ENCODE results near the gene SIRPB1. TPM values are rescaled to one million over a fixed set of nuclear protein-coding genes. Genes with fewer than 3 reads are reported as not detected.
"Not testable (repeated sequence)": the region's sequence is repeated elsewhere in the genome, so short reads cannot be mapped to it uniquely, and the experiment has no call there.

Gene SIRPB1
- total RNA-seq, 1 experiment from 2014 or later = not detected

- no peaks in the 10 kb centered on the region for H3K4me1 ChIP-seq (replicated peaks)
- peaks cover 11% of the 10 kb centered on the region; the same call in 1 of the 2 replicates for H3K27me3 ChIP-seq (replicated peaks)
- H3K36me3 ChIP-seq = no peaks in the 10 kb centered on the region
- no peak overlapping the region for H3K4me3 ChIP-seq
- no peaks in the 10 kb centered on the region for H3K9me3 ChIP-seq (replicated peaks)
- H3K27ac ChIP-seq = no peak overlapping the region
- no peak for DNase-seq (ENCODE audit: low read depth in 1 of 2, low spot score in 2 of 2)
Measured at GRCh38 chr20:1651268-1652058, 31.7 kb upstream of the SIRPB1 start.

GRCh38 chr20:1648101-1648500 lies 28.3 kb upstream of the SIRPB1 start:
- no peaks in the 10 kb centered on the region for H3K36me3 ChIP-seq
- no peaks in the 10 kb centered on the region for H3K4me1 ChIP-seq (replicated peaks)
- H3K4me3 ChIP-seq = no peak overlapping the region
- H3K9me3 ChIP-seq (replicated peaks) = no peaks in the 10 kb centered on the region
- no peak overlapping the region for H3K27ac ChIP-seq
- H3K27me3 ChIP-seq (replicated peaks) = peaks cover 8% of the 10 kb centered on the region
- no peak for DNase-seq (ENCODE audit: low read depth in 1 of 2, low spot score in 2 of 2)

DNA sequence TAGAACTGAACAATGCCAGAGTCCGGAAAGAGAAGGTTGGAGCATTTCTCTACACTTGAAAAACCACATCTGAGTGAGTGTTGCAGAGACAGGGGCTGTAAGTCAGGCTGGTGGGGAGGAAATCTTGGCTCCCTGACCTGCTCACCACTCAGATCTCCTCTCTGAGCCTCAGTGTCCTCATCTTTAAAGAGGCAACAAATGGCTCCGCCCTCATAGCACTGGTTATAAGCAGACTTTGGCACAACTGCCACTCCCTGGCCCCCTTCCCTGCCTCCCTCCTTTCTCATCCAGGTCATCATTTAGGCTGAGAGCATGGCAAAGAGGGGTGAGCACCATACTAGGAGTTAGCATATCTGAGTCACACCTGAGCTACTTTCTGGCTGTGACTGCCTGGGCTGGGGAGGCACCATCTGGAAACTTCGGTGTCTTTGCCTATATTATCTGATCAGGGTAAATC lies 27.2 kb upstream of the SIRPB1 start:
- peaks cover 14% of the 10 kb centered on the region for H3K27me3 ChIP-seq (replicated peaks)
- no peaks in the 10 kb centered on the region for H3K4me1 ChIP-seq (replicated peaks)
- no peaks in the 10 kb centered on the region for H3K36me3 ChIP-seq
- DNase-seq (ENCODE audit: low read depth in 1 of 2, low spot score in 2 of 2) = no peak
- no peaks in the 10 kb centered on the region for H3K9me3 ChIP-seq (replicated peaks)
- no peak overlapping the region for H3K4me3 ChIP-seq
- H3K27ac ChIP-seq = no peak overlapping the region

DNA sequence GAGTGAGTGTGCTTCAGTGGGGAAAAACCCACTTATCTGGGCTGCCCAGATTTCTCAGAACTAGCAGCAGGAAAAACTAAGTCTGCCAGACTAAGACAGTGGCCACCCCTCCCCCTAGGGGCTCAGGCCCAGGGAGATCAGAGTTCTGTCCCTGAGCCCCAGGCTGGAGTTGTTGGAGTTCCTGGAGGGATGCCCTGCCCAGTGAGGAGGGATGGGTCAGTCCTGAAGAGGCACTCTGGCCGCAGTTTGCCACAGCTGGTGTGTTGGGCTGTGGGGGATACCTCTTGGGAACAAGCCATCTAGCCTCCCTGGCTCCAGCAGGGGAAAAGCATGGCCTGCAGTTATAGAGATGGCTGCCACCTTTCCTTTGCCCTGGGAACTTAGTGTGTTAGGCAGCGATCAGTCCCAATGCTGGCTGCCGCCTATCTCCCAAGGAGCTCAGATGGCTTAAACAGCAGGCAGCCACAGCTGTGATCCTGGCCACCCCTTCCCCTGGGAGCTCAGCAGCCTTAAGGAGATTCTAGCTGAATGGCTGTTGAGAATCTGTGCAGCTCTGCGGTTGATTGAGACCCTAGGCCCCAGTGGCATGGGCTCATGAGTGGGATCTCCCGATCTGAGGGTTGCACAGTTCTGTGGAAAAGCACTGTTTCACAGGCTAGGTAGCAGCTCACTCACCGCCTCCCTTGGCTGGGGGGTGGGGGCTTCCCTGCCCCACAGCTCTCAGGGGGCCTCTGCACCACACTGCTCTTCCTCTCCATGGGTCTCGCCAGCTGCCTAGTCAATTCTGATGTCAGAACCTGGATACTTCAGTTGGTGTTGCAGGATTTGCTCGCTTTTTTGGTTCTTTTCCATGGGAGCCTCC lies 24.5 kb upstream of the SIRPB1 start:
- H3K36me3 ChIP-seq = no peaks in the 10 kb centered on the region
- H3K4me1 ChIP-seq (replicated peaks) = no peaks in the 10 kb centered on the region
- H3K27me3 ChIP-seq (replicated peaks) = peaks cover 18% of the 10 kb centered on the region
- no peaks in the 10 kb centered on the region for H3K9me3 ChIP-seq (replicated peaks)
- no peak overlapping the region for H3K27ac ChIP-seq
- DNase-seq (ENCODE audit: low read depth in 1 of 2, low spot score in 2 of 2) = no peak
- H3K4me3 ChIP-seq = no peak overlapping the region

- DNase-seq (ENCODE audit: low read depth in 1 of 2, low spot score in 2 of 2); H3K27ac ChIP-seq; H3K4me1 ChIP-seq (replicated peaks); H3K4me3 ChIP-seq; H3K36me3 ChIP-seq; H3K9me3 ChIP-seq (replicated peaks): not testable (repeated sequence)
- peaks cover 19% of the 10 kb centered on the region for H3K27me3 ChIP-seq (replicated peaks)
Measured at GRCh38 chr20:1638643-1639042, 18.8 kb upstream of the SIRPB1 start.

DNA sequence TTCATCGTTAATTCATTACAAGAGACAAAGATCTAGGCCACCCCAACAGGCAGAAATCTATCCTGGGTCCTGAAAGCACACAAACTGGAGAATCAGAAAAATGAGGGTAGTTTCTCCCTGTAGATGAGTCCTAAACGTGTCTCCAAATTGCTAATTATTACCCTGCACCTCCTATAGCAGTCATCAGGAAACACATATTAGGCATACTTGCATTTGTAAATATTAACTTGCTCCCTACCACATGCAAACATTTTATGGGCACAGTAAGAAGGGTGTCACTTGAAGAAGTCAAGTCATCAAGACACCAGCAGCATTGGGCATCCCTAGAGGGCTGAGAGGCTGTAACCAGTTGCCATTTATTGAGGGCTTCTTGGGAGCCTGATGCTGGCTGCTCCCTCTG lies 17.9 kb upstream of the SIRPB1 start:
- no peak for DNase-seq (ENCODE audit: low read depth in 1 of 2, low spot score in 2 of 2)
- H3K4me3 ChIP-seq = no peak overlapping the region
- peaks cover 21% of the 10 kb centered on the region for H3K27me3 ChIP-seq (replicated peaks)
- no peaks in the 10 kb centered on the region for H3K4me1 ChIP-seq (replicated peaks)
- no peaks in the 10 kb centered on the region for H3K9me3 ChIP-seq (replicated peaks)
- H3K27ac ChIP-seq = no peak overlapping the region
- H3K36me3 ChIP-seq = no peaks in the 10 kb centered on the region

GRCh38 chr20:1637226-1637625 lies 17.4 kb upstream of the SIRPB1 start:
- DNase-seq (ENCODE audit: low read depth in 1 of 2, low spot score in 2 of 2) = no peak
- H3K36me3 ChIP-seq = no peaks in the 10 kb centered on the region
- no peak overlapping the region for H3K4me3 ChIP-seq
- no peaks in the 10 kb centered on the region for H3K9me3 ChIP-seq (replicated peaks)
- H3K27me3 ChIP-seq (replicated peaks) = peaks cover 16% of the 10 kb centered on the region
- H3K4me1 ChIP-seq (replicated peaks) = no peaks in the 10 kb centered on the region
- no peak overlapping the region for H3K27ac ChIP-seq

DNA sequence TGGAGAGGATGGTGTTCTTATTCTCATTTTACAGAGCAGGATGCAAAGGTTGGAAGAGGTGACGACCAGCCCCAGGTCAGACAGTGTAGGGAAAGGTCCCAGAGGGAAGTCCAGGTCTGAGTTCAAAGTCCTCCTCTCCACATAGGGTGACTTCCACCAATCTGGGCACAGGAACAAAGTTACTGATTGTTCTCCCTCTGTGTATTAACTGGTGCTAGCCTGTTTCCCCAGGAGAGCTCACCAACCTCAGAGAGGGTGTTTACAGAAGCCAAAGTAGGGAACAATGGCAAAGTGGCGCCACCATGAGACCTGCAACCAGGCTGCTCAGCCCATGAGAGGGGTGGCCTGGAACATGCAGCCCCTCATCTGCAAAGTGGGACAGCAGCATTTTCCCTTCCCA lies 16.8 kb upstream of the SIRPB1 start:
- H3K36me3 ChIP-seq = no peaks in the 10 kb centered on the region

GRCh38 chr20:1635291-1635979 lies 15.6 kb upstream of the SIRPB1 start:
- H3K4me1 ChIP-seq (replicated peaks) = no peaks in the 10 kb centered on the region
- peaks cover 7% of the 10 kb centered on the region for H3K27me3 ChIP-seq (replicated peaks)
- H3K27ac ChIP-seq = no peak overlapping the region
- H3K9me3 ChIP-seq (replicated peaks) = no peaks in the 10 kb centered on the region
- H3K36me3 ChIP-seq = no peaks in the 10 kb centered on the region
- DNase-seq (ENCODE audit: low read depth in 1 of 2, low spot score in 2 of 2) = no peak
- no peak overlapping the region for H3K4me3 ChIP-seq

More for the DNA sequence above, 16.8 kb upstream of the SIRPB1 start:
- Histone ChIP-seq H3K27me3 (replicated peaks) (peaks cover 12% of the 10 kb centered on the region), H3K9me3 (replicated peaks) (no peaks in the 10 kb centered on the region), H3K27ac (no peak overlapping the region), H3K4me3 (no peak overlapping the region), H3K4me1 (replicated peaks) (no peaks in the 10 kb centered on the region)
- DNase-seq (ENCODE audit: low read depth in 1 of 2, low spot score in 2 of 2) = no peak

DNA sequence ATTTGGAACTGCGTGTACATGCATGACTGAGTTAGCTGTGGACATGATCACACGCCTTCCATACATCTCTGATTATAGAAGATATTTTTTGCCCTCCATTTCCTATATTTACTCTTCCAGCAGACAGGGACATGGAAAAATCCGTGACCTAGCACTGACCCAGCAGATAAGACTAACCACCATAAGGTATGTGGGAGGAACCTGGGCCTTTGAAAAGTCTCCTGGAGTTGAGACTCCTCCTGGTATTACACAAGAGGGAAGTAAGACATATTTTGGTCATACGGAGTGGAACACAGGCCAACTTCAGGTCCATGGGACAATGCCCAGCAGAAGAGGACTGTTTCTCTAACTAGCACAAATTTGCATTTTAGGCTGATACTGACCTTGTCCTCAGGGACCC lies 13.7 kb upstream of the SIRPB1 start:
- no peaks in the 10 kb centered on the region for H3K36me3 ChIP-seq
- no peaks in the 10 kb centered on the region for H3K9me3 ChIP-seq (replicated peaks)
- no peak for DNase-seq (ENCODE audit: low read depth in 1 of 2, low spot score in 2 of 2)
- H3K27me3 ChIP-seq (replicated peaks) = peaks cover 3% of the 10 kb centered on the region
- no peaks in the 10 kb centered on the region for H3K4me1 ChIP-seq (replicated peaks)
- no peak overlapping the region for H3K4me3 ChIP-seq
- H3K27ac ChIP-seq = no peak overlapping the region

GRCh38 chr20:1632178-1632577 lies 12.4 kb upstream of the SIRPB1 start:
- no peak for DNase-seq (ENCODE audit: low read depth in 1 of 2, low spot score in 2 of 2)
- H3K4me3 ChIP-seq = no peak overlapping the region
- H3K27ac ChIP-seq = no peak overlapping the region
- no peaks in the 10 kb centered on the region for H3K4me1 ChIP-seq (replicated peaks)
- H3K36me3 ChIP-seq = no peaks in the 10 kb centered on the region
- H3K27me3 ChIP-seq (replicated peaks) = peaks cover 15% of the 10 kb centered on the region
- H3K9me3 ChIP-seq (replicated peaks) = no peaks in the 10 kb centered on the region

GRCh38 chr20:1631309-1632151 lies 11.7 kb upstream of the SIRPB1 start:
- no peak for DNase-seq (ENCODE audit: low read depth in 1 of 2, low spot score in 2 of 2)
- no peak overlapping the region for H3K4me3 ChIP-seq
- no peak overlapping the region for H3K27ac ChIP-seq
- H3K4me1 ChIP-seq (replicated peaks) = no peaks in the 10 kb centered on the region
- H3K27me3 ChIP-seq (replicated peaks) = peaks cover 17% of the 10 kb centered on the region
- H3K36me3 ChIP-seq = no peaks in the 10 kb centered on the region
- no peaks in the 10 kb centered on the region for H3K9me3 ChIP-seq (replicated peaks)

DNA sequence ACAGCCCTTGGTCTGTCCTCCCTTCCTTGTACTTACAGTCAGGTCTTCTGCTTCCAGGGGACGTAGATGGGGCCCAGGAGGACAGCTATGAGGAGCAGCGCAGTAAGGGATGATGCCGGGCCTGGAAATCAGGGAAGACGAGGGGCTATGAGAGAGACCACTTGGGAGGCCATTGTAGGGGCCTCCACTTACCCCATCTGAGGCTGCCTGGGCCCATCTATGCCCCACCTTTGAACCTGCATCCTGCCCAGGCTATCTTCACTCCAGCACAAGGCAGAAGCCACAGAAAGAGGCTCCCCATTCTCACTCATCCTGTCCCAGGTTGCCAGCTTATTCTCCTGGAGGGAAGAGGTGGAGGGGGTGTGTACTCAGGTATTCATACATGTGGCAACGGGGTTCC lies 10.4 kb upstream of the SIRPB1 start:
- H3K4me1 ChIP-seq (replicated peaks) = no peaks in the 10 kb centered on the region
- DNase-seq (ENCODE audit: low read depth in 1 of 2, low spot score in 2 of 2) = no peak
- H3K9me3 ChIP-seq (replicated peaks) = no peaks in the 10 kb centered on the region
- H3K4me3 ChIP-seq = no peak overlapping the region
- peaks cover 22% of the 10 kb centered on the region for H3K27me3 ChIP-seq (replicated peaks)
- no peak overlapping the region for H3K27ac ChIP-seq
- H3K36me3 ChIP-seq = no peaks in the 10 kb centered on the region
